ENCODE results near the gene CHD9. TPM values are rescaled to one million over a fixed set of nuclear protein-coding genes. Genes with fewer than 3 reads are reported as not detected.

The CHD9 gene
- total and polyA plus RNA-seq, 9 of the 15 experiments (the other 6 are each of a cell fraction or from before 2014, with no cell fraction given): 29.0 to 69.3 (median 40.6) TPM

DNA sequence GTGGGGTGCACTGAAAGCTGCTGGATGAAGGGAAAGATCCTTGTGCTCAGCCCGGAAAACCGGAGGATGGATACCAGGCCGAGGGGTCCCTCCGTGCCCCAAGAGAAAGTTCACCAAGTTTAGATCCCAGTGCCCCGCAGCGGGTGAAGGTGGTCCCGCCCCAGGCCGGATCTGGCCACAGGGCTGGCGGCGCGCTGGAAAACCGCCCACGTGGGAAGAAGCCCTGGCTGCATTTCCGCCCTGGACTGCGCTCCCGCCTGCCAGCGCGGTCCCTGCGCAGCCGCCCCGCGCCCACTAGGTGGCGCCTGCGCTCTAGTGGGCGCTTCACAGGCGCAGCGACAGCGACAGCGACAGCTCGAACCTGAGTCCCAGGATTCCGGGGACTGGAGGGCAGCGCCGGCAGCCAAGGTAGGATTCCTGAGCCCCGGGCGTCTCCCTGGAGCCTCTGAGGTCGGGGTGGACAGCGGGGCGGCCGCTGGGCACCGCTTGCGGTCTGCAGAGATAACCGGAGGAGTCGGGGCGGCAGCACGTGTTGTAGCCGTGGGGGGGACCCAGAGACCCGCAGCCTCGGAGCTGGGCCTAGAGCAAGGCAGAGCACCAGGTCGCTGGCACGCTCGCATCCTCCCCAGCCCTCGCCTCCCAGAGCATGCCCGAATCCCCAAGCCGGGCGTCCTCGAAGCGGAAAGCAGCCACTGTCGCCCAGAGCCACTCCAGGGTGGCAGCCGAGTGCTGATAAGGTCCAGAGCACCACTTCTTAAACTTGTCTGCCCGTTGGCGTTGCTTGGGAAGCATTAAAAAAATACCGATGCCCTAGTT lies at the start of gene CHD9 (continued):
- no peak for TF ChIP-seq RERE (CRISPR knock-in tag; IDR thresholded peaks at IDR 0.05; ENCODE audit: borderline replicate concordance)
- TF ChIP-seq ZNF253 (CRISPR knock-in tag; conservative IDR thresholded peaks at IDR 0.05): no peak
- TF ChIP-seq, protein P1, sequence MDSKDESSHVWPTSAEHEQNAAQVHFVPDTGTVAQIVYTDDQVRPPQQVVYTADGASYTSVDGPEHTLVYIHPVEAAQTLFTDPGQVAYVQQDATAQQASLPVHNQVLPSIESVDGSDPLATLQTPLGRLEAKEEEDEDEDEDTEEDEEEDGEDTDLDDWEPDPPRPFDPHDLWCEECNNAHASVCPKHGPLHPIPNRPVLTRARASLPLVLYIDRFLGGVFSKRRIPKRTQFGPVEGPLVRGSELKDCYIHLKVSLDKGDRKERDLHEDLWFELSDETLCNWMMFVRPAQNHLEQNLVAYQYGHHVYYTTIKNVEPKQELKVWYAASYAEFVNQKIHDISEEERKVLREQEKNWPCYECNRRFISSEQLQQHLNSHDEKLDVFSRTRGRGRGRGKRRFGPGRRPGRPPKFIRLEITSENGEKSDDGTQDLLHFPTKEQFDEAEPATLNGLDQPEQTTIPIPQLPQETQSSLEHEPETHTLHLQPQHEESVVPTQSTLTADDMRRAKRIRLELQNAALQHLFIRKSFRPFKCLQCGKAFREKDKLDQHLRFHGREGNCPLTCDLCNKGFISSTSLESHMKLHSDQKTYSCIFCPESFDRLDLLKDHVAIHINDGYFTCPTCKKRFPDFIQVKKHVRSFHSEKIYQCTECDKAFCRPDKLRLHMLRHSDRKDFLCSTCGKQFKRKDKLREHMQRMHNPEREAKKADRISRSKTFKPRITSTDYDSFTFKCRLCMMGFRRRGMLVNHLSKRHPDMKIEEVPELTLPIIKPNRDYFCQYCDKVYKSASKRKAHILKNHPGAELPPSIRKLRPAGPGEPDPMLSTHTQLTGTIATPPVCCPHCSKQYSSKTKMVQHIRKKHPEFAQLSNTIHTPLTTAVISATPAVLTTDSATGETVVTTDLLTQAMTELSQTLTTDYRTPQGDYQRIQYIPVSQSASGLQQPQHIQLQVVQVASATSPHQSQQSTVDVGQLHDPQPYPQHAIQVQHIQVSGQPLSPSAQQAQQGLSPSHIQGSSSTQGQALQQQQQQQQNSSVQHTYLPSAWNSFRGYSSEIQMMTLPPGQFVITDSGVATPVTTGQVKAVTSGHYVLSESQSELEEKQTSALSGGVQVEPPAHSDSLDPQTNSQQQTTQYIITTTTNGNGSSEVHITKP (IDR thresholded peaks at IDR 0.05; ENCODE audit: partially characterized antibody): peak; percentile 6
- peak; percentile 95 for TF ChIP-seq RBFOX2 (IDR thresholded peaks at IDR 0.05; ENCODE audit: low read depth, low read length)
- 0 out of 4 replicates have a peak, but pooled peaks of 1 of the 2 experiments have one; percentile 2 for TF ChIP-seq ETV6 (IDR thresholded peaks at IDR 0.05; ENCODE audit: borderline replicate concordance in 1 of 2, low read depth in 2 of 2, low read length in 1 of 2)
- TF ChIP-seq ETV6 (CRISPR knock-in tag; IDR thresholded peaks at IDR 0.05; ENCODE audit: borderline replicate concordance): 0 out of 2 replicates have a peak, but pooled peaks have one; percentile 40
- peak; percentile 93 for TF ChIP-seq EP400 (IDR thresholded peaks at IDR 0.05)
- peak; percentile 66; the same call in 1 of the 2 replicates for TF ChIP-seq ZNF740 (CRISPR knock-in tag; IDR thresholded peaks at IDR 0.05)
- TF ChIP-seq ZNF740 (tag; IDR thresholded peaks at IDR 0.05): peak in 1 of 2 experiments; percentile 84; a peak in 2 of 4 replicates
- TF ChIP-seq FOXM1 (IDR thresholded peaks at IDR 0.05; ENCODE audit: low read depth): no peak
- peak; percentile 79 for TF ChIP-seq FOXM1 (CRISPR knock-in tag; IDR thresholded peaks at IDR 0.05; ENCODE audit: low read depth)
- TF ChIP-seq BRD9 (IDR thresholded peaks at IDR 0.05; ENCODE audit: low read depth, partially characterized antibody): peak; percentile 22
- peak; percentile 59 for TF ChIP-seq MXD1 (CRISPR knock-in tag; IDR thresholded peaks at IDR 0.05; ENCODE audit: borderline replicate concordance, poor library complexity, severe bottlenecking)
- 0 out of 2 replicates have a peak, but pooled peaks have one; percentile 65 for TF ChIP-seq MTA3 (IDR thresholded peaks at IDR 0.05; ENCODE audit: borderline replicate concordance)
- peak in 1 of 2 experiments; percentile 69; a peak in 1 of 4 replicates for TF ChIP-seq FOXA3 (CRISPR knock-in tag; conservative IDR thresholded peaks at IDR 0.05 in 1 of 2, IDR thresholded peaks at IDR 0.05 in 1 of 2)
